ENCODE results near the gene GRK7. TPM values are rescaled to one million over a fixed set of nuclear protein-coding genes. Genes with fewer than 3 reads are reported as not detected.

The GRK7 gene
- total and polyA plus RNA-seq, 2 donors (not counting 3 experiments of a cell fraction or from before 2014, with no cell fraction given): not detected

DNA sequence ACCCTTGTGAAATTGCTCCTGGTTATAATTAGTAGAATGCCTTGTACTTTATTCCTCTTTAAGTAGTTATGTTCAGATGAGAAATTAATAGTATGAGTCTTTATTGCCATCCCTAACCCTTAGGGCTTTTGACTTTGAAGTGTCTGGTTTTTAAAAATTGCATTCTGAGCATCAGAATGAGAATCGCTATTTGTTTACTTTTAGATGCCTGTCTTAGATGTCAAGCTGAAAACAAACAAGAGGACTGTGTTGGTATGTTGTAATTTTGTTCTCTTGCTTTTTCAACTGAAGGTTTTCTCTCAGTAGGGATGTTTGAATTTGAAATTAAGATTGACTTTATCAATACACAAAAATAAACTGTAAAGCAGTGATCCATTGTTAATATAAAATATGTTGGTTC lies 19.9 kb upstream of the GRK7 start:
- no peaks in the 10 kb centered on the region for H3K9me1 ChIP-seq (replicated peaks; ENCODE audit: control insufficient read depth, extremely low read depth, insufficient read depth, low read length)
- no peak overlapping the region for H3K9ac ChIP-seq (replicated peaks; ENCODE audit: extremely low read depth, insufficient read depth, low read length)
- peak overlapping the region; percentile 9 for H3K4me2 ChIP-seq (ENCODE audit: insufficient read depth, low read length)
- DNase-seq (ENCODE audit: low read depth, low spot score) (no peak), FAIRE-seq (no peak)
- H3K4me1 ChIP-seq (ENCODE audit: control insufficient read depth, extremely low read depth, insufficient read depth, low read length): peaks cover 19% of the 10 kb centered on the region
- dilution Hi-C loops (cut with MboI; ENCODE audit: extremely low pct_ligation_motif_present, low sequenced_read_pairs) (no loop called here), intact Hi-C loops (cut with micrococcal nuclease) (no loop called here)
- no peak overlapping the region for H2AFZ ChIP-seq (ENCODE audit: low read depth, low read length)
- H3K4me3 ChIP-seq (replicated peaks in 1 of 3; ENCODE audit: insufficient read depth in 1 of 3, low read depth in 1 of 3, low read length in 3 of 3): no peak overlapping the region
- TF ChIP-seq, protein P1, sequence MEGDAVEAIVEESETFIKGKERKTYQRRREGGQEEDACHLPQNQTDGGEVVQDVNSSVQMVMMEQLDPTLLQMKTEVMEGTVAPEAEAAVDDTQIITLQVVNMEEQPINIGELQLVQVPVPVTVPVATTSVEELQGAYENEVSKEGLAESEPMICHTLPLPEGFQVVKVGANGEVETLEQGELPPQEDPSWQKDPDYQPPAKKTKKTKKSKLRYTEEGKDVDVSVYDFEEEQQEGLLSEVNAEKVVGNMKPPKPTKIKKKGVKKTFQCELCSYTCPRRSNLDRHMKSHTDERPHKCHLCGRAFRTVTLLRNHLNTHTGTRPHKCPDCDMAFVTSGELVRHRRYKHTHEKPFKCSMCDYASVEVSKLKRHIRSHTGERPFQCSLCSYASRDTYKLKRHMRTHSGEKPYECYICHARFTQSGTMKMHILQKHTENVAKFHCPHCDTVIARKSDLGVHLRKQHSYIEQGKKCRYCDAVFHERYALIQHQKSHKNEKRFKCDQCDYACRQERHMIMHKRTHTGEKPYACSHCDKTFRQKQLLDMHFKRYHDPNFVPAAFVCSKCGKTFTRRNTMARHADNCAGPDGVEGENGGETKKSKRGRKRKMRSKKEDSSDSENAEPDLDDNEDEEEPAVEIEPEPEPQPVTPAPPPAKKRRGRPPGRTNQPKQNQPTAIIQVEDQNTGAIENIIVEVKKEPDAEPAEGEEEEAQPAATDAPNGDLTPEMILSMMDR (IDR thresholded peaks at IDR 0.05; ENCODE audit: extremely low read depth in 1 of 2, insufficient read depth in 1 of 2, low read depth in 1 of 2, low read length in 2 of 2): no peak
- no peak for TF ChIP-seq EZH2 (IDR thresholded peaks at IDR 0.05; ENCODE audit: borderline replicate concordance, low read depth, low read length, severe bottlenecking)
- TF ChIP-seq POLR2A (IDR thresholded peaks at IDR 0.05; ENCODE audit: low read depth, low read length): no peak
- TF ChIP-seq FOS (IDR thresholded peaks at IDR 0.05; ENCODE audit: borderline replicate concordance, insufficient read depth, low read length): no peak
- peaks cover 10% of the 10 kb centered on the region for H4K20me1 ChIP-seq (replicated peaks; ENCODE audit: control insufficient read depth, extremely low read depth, insufficient read depth, low read length)
- H3K36me3 ChIP-seq (ENCODE audit: control insufficient read depth in 2 of 2, extremely low read depth in 1 of 2, insufficient read depth in 2 of 2, low read length in 2 of 2): peaks cover 8 to 18% of the 10 kb centered on the region in 2 experiments
- peaks cover 54% of the 10 kb centered on the region for H3K79me2 ChIP-seq (ENCODE audit: control insufficient read depth, insufficient read depth, low read length)
- POLR2A ChIA-PET: no interaction called here
- H3K9me3 ChIP-seq (replicated peaks; ENCODE audit: control insufficient read depth, insufficient read depth, low read length): no peaks in the 10 kb centered on the region
- H3K27me3 ChIP-seq (ENCODE audit: control insufficient read depth in 2 of 2, insufficient read depth in 2 of 2, low read length in 2 of 2): no peaks in the 10 kb centered on the region
- no TSS peak for BruUV-seq (replicated peaks)
- no peak overlapping the region for H3K27ac ChIP-seq (ENCODE audit: insufficient read depth, low read depth, low read length)
- CTCF ChIA-PET: no interaction called here

DNA sequence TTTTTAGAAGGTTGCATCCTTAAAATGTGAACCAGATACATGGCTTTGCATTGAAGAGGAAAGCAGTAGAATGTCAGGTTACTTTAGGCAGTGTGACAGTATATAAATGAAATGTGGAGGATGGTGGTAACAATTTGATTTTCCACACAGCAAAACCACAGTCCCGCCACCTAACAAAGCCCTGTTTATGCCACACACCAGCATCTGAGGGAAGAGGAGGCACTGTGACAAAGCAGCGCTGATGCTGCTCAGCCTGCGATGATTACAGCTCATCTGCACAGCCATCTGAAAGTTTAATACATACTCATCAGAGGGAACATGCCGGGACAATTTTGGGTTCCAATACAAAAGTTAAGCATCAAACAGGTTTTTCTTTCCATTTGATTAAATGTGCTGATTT lies 16.2 kb upstream of the GRK7 start:
- DNase-seq (ENCODE audit: low read depth, low spot score) (no peak), FAIRE-seq (no peak)
- peaks cover 19% of the 10 kb centered on the region for H3K79me2 ChIP-seq (ENCODE audit: control insufficient read depth, insufficient read depth, low read length)
- peaks cover 6% of the 10 kb centered on the region for H4K20me1 ChIP-seq (replicated peaks; ENCODE audit: control insufficient read depth, extremely low read depth, insufficient read depth, low read length)
- no peak overlapping the region for H3K4me2 ChIP-seq (ENCODE audit: insufficient read depth, low read length)
- POLR2A ChIA-PET: no interaction called here
- H3K27ac ChIP-seq (ENCODE audit: insufficient read depth, low read depth, low read length): no peak overlapping the region
- no peak overlapping the region for H3K9ac ChIP-seq (replicated peaks; ENCODE audit: extremely low read depth, insufficient read depth, low read length)
- TF ChIP-seq EZH2 (IDR thresholded peaks at IDR 0.05; ENCODE audit: borderline replicate concordance, low read depth, low read length, severe bottlenecking): no peak
- TF ChIP-seq, protein P1 (IDR thresholded peaks at IDR 0.05; ENCODE audit: extremely low read depth in 1 of 2, insufficient read depth in 1 of 2, low read depth in 1 of 2, low read length in 2 of 2): no peak
- TF ChIP-seq, protein P2, sequence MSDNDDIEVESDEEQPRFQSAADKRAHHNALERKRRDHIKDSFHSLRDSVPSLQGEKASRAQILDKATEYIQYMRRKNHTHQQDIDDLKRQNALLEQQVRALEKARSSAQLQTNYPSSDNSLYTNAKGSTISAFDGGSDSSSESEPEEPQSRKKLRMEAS (IDR thresholded peaks at IDR 0.05; ENCODE audit: insufficient read depth, insufficient read length): no peak
- no peak for TF ChIP-seq MYC (IDR thresholded peaks at IDR 0.05; ENCODE audit: low read depth, low read length)
- TF ChIP-seq FOS (IDR thresholded peaks at IDR 0.05; ENCODE audit: borderline replicate concordance, insufficient read depth, low read length): no peak
- H3K9me1 ChIP-seq (replicated peaks; ENCODE audit: control insufficient read depth, extremely low read depth, insufficient read depth, low read length): no peaks in the 10 kb centered on the region
- no peaks in the 10 kb centered on the region for H3K4me1 ChIP-seq (ENCODE audit: control insufficient read depth, extremely low read depth, insufficient read depth, low read length)
- intact Hi-C loops (cut with micrococcal nuclease): no loop called here
- no peak overlapping the region for H3K4me3 ChIP-seq (replicated peaks in 1 of 3; ENCODE audit: insufficient read depth in 1 of 3, low read depth in 1 of 3, low read length in 3 of 3)
- no TSS peak for BruUV-seq (replicated peaks)
- H3K36me3 ChIP-seq (ENCODE audit: control insufficient read depth in 2 of 2, extremely low read depth in 1 of 2, insufficient read depth in 2 of 2, low read length in 2 of 2): peaks cover 9 to 16% of the 10 kb centered on the region in 2 experiments
- CTCF ChIA-PET: no interaction called here
- H3K27me3 ChIP-seq (ENCODE audit: control insufficient read depth in 2 of 2, insufficient read depth in 2 of 2, low read length in 2 of 2): no peaks in the 10 kb centered on the region
- dilution Hi-C loops (cut with MboI; ENCODE audit: extremely low pct_ligation_motif_present, low sequenced_read_pairs): no loop called here
- H3K9me3 ChIP-seq (replicated peaks; ENCODE audit: control insufficient read depth, insufficient read depth, low read length): no peaks in the 10 kb centered on the region
- H2AFZ ChIP-seq (ENCODE audit: low read depth, low read length): no peak overlapping the region

Data from endothelial cell of umbilical vein (primary cell).